ENCODE results near the gene HIRIP3.
A peak's percentile ranks its signal among the peaks of the same experiment; 100 is the strongest.

Gene HIRIP3

DNA sequence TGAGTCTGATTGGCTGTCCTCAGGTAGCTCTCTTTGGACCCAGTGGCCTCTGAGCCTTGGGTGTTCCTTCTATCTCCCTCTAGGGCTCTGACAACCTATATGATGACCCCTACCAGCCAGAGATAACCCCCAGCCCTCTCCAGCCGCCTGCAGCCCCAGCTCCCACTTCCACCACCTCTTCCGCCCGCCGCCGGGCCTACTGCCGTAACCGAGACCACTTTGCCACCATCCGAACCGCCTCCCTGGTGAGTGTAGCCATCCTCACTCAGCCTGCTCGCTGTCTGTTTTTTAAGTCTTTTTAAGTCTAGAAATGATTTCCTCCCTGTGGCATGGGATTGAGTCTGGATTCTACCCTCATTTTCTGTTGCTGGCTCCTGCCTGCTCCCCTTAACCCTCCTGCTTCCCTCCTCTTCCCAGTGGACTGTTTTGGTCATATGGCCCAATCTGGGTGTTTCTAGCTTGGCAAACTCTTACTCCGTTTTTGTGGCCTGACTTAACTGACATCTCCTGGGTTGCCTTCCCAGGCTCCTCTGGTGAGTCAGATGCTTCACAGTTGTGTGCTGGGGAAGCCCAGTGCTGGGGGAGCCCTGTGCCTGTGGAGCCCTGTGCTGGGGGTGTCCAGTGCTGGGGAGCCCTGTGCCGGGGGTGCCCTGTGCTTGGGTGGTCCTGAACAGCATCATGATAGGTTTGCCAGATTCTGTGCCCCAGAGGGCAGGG is 11.8 kb downstream of the HIRIP3 start:
- no peak for DNase-seq (ENCODE audit: low read depth in 3 of 3)

DNA sequence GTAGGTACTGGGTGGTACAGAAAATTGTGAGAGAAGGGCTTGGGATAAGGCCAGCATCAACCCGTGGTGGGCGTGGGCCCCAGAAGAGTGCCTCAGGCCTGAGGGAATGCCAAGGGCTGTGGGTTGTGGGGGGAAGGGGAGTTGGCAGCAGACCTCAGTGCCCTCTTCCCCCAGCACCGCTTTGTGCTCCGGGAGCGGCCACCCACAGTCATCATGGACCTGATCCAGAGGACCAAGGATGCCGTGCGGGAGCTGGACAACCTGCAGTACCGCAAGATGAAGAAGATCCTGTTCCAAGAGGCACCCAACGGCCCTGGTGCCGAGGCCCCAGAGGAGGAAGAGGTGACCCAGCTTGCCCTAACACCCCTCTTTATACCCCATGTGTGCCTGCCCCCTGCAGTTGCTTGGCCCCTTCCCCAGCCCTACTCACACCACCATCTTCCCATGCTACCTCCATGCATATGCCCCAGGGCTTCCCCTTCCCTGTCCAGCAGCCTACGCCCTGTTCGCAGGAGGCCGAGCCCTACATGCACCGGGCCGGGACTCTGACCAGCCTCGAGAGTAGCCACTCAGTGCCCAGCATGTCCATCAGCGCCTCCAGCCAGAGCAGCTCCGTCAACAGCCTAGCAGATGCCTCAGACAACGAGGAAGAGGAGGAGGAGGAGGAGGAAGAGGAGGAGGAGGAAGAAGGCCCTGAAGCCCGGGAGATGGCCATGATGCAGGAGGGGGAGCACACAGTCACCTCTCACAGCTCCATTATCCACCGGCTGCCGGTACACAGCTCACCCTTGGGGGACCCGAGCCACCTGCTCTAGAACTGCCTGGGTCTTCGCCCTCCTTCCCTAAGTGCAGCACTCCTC is 12.6 kb downstream of the HIRIP3 start:
- DNase-seq (ENCODE audit: low read depth in 3 of 3), result no peak

DNA sequence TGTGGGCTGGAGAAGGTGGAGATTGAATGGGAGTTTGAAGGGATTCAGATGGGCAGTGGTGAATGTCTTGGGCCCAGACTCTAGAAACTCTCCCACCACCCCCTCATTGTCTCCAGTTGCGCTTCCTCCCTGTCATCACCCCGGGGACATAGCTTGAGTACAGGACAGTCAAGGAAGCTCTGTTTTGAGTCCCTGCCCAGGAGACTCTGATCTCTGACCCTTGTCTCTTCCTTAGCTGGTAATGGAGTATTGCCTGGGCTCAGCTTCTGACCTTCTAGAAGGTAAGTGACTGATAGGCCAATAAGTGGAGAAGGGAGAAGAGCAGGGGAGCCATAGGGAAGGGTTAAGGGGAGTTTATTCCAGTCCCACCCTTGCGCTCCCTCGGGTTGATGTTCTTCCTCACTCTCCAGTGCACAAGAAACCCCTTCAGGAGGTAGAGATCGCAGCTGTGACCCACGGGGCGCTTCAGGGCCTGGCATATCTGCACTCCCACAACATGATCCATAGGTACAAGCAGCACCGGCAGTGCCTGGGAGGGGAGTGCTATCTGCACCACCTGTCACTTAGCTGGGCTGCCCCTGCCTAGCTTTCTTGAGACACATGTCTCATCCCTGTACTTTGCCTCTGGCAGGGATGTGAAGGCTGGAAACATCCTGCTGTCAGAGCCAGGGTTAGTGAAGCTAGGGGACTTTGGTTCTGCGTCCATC is 16.7 kb downstream of the HIRIP3 start:
- no peak for DNase-seq (ENCODE audit: low read depth in 3 of 3)

DNA sequence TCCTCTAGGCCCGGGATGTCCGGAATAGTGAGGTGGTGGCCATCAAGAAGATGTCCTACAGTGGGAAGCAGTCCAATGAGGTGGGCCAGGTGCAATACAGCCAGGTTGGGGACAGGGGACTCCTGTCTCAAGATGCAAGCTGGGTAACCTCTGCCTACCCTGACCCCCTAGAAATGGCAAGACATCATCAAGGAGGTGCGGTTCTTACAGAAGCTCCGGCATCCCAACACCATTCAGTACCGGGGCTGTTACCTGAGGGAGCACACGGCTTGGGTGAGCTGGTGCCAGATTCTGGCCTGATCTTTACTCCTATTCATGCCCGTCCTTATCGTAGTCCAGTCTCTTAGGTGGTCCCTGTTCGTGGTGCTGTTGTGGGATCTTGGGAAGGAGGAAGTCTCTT is 17.3 kb downstream of the HIRIP3 start:
- no peak for DNase-seq (ENCODE audit: low read depth in 3 of 3)

DNA sequence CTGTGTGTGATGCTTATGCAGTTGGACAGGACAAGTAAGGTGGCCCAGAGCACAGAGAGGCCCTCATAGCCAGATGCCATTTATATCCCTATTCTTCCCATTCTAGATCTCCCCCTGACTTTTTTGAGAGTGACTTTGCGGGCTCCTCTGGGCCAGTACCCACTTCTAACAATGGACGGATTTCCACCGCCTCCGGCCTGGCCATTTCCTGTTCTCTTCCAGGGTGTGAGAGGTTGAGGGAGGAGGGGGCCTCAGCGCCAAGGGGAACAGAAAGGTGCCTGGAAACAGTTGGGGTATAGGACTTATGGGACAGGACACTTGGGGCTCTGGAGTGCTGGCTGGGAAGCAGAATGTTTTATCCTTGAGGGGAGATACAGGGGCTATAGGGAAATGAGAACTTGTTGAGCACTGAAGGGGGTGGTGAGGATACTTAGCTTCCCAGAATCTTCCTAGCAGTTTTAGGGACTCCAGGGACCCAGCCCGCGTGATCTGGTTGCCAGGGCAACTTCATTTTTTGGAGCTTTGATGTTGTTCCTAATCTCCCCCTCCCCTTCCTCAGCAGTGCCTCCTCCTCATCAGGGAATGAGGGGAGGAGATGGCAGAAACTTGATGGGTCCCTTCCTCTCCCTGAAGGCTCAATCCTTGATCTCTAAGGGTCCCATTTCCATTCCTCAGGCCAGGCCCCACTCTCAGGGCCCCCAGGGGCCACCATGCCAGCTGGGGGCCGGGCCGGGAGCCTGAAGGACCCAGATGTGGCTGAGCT is 18.2 kb downstream of the HIRIP3 start:
- DNase-seq (ENCODE audit: low read depth in 3 of 3), result no peak

DNA sequence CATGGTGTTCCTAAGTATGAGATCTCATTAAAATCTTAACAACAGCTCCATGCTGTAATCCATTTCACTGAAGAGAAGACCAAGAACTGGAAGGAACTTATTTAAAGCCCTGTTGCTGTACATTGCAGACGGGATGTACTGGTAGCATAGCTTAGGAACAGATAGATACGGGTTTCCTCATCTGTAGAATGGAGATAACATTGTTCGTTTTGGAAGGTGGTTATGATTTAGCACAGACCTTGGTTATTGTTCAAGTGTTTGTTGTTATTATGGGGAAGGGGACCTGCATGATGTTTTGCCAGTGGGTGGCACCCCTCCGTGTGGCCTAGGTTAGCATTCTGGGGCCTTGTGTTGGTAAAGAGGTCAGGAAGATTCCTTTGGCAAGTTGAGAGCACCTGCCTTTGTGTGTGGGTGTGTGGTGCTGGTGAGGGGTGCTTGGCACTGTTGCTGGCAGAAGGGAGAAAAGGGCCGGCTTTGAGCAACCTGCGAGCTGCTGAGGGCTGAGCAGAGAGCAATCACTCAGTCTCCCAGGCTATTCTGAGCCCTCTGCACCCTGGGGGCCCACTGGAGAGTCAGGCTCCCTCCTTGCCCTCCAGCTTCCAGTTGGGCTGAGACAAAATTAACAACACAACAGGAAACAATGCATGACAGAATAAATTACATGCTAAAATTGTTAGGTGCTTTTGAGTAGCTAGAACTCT is 19.5 kb downstream of the HIRIP3 start:
- no peak for DNase-seq (ENCODE audit: low read depth in 3 of 3)

DNA sequence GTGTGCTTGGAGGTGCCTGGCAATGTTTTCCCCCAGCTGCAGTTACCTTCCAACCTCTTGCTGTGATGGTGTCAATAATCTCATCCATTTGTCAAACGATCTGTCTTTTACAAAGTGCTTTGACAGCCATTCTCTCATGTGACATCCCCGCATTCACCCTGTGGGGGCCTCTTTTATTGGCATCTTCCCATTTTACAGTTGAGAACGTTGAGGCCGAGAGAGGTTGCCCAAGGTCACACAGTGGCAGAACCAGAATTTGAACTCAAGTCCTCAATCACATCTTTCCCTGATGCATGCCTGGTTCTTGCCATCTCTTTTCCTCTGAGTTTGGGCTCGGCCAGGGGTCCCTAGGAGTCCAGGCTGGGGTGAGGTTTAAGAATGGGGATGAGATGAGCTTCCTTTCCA is 20.3 kb downstream of the HIRIP3 start:
- no peak for DNase-seq (ENCODE audit: low read depth in 3 of 3)

DNA sequence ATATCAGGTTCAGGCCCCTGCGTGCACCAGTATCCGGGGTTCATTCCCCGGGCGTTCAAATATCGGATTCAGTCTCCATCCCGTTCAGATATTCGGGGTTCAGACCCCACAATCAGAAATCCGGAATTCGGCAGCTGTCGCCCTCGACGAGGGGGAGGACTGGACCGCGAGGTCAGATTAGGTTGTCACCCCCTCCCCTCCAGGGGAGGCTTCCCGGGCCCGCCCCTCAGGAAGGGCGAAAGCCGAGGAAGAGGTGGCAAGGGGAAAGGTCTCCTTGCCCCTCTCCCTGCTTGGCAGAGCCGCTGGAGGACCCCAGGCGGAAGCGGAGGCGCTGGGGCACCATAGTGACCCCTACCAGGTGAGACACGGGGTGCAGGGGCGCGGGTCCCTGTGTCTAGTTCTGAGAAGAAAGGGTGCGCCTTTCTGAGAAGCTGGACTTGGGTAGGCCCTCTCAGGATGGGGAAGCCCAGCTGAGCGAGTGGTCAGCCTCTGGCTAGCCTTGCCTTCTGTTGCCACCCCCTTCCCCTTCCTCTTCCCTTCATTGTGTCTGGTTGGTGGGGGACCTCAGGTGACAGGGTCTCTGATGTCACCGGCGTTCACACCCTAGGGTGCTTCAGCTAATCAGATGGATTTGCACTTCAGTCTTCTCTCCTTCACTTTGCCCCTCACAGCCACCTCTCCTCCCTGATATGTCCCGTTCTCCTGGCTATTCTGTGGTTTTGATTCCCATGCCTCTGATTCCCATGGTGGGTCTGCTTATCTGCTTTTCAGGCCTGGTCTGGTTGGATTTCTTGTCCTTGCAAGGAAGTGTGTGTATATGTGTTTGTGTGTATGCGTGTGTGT is 20.9 kb downstream of the HIRIP3 start:
- DNase-seq (ENCODE audit: low read depth in 3 of 3), result no peak

DNA sequence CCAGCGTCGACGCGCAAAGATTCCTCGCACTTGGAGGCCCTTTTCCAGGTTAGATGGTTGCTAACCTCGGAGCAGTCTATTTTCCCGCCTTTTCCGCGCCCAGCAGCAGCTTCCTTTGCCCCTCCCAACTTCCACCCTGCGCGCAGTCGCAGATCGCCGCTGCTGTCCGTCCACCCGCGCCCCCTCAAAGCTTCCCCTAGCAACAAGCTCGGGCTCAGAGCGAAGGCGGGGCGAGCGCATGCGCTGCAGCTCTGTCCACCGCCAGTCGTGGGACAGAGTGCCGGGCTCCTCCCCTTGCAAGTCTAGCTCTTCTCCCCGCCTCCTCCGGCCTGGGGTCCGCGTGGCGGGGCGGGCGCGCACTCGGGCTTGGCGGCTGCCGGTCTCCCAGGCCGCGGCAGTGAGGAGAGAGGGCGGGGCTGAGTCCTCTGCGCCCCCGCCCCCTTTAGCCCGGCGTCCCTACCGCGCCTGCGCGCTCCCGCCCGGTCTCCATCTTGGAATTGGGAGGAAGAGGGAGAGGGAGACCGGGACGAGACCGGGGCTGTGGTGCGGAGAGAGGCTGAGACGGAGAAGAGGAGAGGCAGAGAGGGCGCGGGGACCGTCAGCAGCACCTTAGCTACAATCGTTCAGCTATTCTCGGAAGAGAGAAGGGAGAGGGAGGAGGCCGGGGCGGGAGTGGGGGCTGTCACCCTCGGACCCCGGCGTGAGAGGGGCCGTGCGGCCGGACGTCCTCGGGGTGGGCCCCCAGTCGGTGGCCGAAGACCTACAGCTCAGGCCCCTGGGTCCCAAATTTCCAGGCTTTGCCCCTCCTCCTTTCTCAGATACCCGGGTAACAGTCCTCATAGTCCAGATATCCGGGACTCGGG is 21.8 kb downstream of the HIRIP3 start, which contains the start of gene TAOK2:
Gene TAOK2 (plus strand): TSS at position 485 of the 863 bp plus-strand sequence. CDS start 3,905 bp downstream, outside the sequence.
- peak; percentile 93 to 97 (median 96) for DNase-seq (ENCODE audit: low read depth in 3 of 3)

DNA sequence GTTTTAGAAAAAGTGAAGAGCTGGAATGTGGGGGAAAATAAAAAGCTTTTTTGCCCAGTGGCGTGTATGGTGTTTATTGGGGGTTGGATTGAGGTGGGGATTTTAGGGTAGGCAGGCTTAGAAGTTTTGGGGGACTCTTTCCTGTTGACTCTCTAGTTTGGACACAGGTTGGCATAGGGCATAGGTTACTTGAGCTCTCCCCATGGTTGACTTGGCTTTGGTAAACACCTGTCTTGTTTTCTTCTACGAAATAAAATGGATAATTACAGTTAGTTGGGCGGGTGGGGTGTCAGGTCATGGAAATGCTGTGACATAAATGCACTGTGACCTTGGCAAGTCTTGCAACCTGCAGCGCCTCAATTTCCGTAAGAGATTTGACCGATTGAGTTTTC is 22.4 kb downstream of the HIRIP3 start:
- DNase-seq (ENCODE audit: low read depth in 3 of 3), result no peak

DNA sequence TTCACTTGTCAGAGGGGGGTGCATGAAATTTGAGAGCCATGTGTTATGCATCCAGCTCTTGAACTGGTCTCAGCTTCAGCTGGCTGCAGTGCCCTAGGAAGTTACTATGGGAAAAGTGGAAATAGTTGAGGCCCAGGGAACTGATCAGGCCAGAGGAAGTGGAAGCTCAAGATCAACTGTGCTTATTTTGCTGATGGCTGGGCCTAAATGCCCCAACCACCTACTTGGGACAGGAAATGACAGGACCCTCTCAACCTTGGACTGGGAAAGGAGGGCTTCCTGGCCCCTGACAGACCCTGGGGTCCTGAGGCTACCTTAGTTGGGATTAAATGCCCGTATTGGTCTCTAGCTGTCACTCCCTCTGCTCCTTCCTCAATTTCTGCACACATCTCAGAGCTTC is 22.9 kb downstream of the HIRIP3 start:
- no peak for DNase-seq (ENCODE audit: low read depth in 3 of 3)

DNA sequence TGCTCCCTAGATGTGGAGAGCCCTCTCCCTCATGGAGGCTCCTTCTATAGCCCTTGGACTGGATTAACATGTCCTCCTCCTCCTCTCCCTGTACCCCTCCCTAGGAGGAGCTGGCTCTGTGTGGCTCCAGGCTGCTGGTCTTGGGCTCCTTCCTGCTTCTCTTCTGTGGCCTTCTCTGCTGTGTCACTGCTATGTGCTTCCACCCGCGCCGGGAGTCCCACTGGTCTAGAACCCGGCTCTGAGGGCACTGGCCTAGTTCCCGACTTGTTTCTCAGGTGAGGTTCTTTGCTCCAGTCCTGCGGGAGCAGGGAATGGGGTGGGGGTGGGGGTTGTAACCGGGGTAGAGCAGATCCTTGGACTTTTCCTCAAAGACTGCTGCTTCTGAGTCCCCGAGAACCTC is 24.1 kb downstream of the HIRIP3 start:
- DNase-seq (ENCODE audit: low read depth in 3 of 3), result no peak

DNA sequence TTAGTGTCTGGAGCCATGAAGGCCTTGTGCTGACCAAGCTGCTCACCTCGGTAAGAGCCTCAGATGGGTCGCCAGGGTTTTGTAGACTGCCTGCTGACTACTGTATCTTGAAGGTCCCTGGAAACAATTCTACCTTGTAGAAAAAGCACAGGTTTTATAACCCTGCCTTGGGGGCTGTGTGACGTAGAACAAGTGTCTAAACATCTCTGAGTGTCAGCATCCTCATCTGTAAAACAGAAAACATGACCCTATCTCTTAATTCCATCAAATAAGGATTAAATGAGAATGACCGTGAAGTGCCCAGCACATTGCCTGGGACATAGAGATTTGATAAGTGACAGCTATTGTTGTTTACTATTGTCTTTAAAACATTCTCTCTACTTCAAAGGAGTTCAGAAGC is 27.2 kb downstream of the HIRIP3 start:
- no peak for DNase-seq (ENCODE audit: low read depth in 3 of 3)

DNA sequence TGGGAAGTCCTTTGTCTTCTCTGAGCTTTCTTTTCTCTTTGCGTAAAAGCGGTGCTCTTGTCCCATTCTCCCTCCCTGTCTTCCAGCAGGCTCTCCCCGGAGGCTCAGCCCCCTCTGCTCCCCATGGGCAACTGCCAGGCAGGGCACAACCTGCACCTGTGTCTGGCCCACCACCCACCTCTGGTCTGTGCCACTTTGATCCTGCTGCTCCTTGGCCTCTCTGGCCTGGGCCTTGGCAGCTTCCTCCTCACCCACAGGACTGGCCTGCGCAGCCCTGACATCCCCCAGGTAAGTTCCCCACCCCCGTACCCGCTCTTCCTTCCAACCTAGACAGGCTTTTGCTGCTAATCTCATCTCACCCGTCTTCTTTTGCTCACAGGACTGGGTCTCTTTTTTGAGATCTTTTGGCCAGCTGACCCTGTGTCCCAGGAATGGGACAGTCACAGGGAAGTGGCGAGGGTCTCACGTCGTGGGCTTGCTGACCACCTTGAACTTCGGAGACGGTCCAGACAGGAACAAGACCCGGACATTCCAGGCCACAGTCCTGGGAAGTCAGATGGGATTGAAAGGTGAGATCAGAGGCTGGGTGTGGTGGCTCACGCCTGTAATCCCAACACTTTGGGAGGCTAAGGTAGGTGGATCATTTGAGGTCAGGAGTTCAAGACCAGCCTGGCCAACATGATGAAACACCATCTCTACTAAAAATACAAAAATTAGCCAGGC is 32.2 kb downstream of the HIRIP3 start:
- no peak for DNase-seq (ENCODE audit: low read depth in 3 of 3)

DNA sequence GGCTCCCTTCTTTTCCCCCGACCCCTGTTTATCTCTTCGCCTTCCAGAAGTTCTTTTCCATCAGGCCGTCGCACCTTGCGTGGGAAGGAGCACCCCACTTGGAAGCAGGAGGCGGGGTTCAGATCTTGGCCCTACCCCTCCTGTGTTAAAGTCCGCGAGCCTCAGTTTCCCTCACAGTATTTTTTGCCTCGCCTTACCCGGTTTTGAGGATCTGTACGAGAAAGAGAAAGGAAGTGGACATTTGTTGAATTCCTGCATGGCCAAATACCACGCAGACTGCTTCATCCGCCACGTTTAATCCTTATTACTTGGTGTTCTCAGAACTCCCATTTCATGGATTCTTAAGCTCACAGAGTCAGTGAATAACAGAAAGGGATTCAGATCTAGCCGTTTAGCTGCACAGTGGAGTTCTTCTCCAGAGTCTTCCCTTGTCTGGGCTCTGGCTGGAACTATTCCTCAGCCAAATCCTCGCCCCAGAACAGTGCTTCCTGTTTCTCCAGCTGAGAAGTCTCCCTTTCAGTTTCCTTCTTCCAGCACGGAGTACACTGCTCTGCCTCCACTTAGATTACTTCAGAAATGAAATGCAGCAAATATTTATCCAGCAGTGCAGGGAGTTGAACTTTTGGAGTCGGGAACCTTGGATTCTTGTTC is 32.9 kb downstream of the HIRIP3 start:
- DNase-seq (ENCODE audit: low read depth in 3 of 3), result no peak

DNA sequence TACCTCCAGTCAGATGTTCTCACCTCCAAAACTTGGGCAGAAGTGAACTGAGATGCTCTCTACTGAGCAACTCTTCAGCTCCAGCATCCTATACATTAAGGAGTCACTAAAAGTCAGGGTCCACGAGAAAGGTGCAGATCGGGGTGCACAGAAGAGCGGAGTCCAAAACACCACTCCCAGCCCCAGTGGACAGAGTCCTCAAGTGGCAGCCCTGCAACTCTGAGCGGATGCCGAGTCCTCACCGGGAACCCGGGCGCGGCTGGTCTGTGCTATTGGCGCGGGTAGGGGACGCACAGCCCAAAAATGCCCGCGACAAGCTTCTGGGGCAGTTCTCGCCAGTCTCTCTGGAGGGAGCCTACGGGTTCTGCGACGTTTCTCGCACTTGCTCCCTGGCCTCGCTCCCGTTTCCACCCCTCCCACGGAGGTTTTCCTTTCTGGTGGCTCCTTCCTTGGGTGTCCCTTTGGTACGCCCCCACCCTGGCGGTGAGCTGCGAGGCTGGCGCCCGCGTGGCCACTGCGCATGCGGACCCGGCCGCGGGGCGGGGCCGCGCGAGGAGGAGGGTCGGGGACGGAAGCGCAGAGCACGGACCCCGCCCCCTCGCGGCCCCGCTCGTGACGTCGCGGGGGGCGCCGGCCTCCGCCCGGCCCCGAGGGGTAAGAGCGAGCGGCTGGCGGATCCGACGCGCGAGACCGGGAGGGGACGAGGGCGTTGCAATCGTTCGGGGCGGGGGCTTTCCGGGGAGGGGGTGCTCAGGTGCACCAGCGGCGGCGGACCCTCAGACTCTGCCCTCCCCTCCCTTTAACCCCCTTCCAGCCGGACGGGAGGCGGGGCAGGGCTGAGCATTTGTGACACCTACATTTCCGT is 33.7 kb downstream of the HIRIP3 start, which contains the start of gene TMEM219:
Gene TMEM219 (plus strand): TSS at position 601 of the 865 bp plus-strand sequence. CDS start 1,065 bp downstream, outside the sequence.
- peak; percentile 86 to 88 (median 87) for DNase-seq (ENCODE audit: low read depth in 3 of 3)

DNA sequence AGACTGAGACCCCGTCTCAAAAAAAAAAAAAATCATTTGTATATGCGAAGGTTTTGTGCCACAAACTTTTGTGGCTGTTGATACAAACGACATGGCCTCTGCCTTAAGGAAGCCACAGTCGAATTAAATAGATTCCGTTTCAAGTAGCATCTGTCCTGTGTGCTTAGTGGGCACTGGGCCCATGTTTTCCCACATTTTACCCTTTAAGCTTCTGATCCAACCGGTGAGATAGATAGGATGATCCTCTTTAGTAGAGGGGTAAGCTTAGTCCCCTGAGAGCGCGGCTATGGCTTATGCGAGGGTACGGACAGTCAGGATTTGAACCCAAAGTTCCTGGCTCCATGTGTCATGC is 34.3 kb downstream of the HIRIP3 start:
- DNase-seq (ENCODE audit: low read depth in 3 of 3), result no peak
